ENCODE measurements around the gene DSTN.

DSTN gene

DNA sequence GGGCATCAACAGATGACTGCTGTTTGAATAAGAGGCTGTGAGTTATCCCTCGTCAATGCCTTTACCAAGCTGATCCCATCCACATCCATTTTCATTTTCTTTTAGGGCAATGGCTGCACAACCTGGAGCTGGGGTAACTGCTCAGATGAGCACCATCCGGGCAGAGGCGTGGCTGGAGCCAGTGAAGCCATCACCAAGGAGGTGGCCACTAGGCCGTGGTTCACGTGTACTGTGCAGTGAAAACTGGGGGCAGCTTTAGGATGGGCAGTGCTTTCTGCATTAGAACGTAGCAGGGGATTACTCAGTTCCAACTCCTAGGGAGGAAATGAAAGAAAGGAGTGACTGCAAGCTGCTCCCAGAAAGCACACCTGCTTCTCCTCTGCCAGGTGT is 60.9 kb downstream of the DSTN start:
- no peak for TF ChIP-seq CREB5 (CRISPR knock-in tag; IDR thresholded peaks at IDR 0.05; ENCODE audit: low read depth)
- TF ChIP-seq ARNTL (CRISPR knock-in tag; IDR thresholded peaks at IDR 0.05; ENCODE audit: borderline replicate concordance, low read depth), result no peak
- TF ChIP-seq ZFP3 (CRISPR knock-in tag; IDR thresholded peaks at IDR 0.05), result no peak
- TF ChIP-seq ZFP30 (CRISPR knock-in tag; IDR thresholded peaks at IDR 0.05), result no peak
- no peak for TF ChIP-seq ESRRG (CRISPR knock-in tag; IDR thresholded peaks at IDR 0.05)
- TF ChIP-seq GLIS3 (CRISPR knock-in tag; IDR thresholded peaks at IDR 0.05), result no peak
- no peak for TF ChIP-seq TSHZ2 (CRISPR knock-in tag; IDR thresholded peaks at IDR 0.05)
- no peak for TF ChIP-seq CSRNP3 (CRISPR knock-in tag; IDR thresholded peaks at IDR 0.05)
- no peak for TF ChIP-seq RARB (CRISPR knock-in tag; IDR thresholded peaks at IDR 0.05)
- ATAC-seq, result no peak

- TF ChIP-seq ESRRG (CRISPR knock-in tag; IDR thresholded peaks at IDR 0.05) (no peak), TCF4 (CRISPR knock-in tag; IDR thresholded peaks at IDR 0.05; ENCODE audit: borderline replicate concordance) (no peak), ZNF8 (CRISPR knock-in tag; IDR thresholded peaks at IDR 0.05) (no peak), ARNTL (CRISPR knock-in tag; IDR thresholded peaks at IDR 0.05; ENCODE audit: borderline replicate concordance, low read depth) (no peak), PPARA (CRISPR knock-in tag; IDR thresholded peaks at IDR 0.05; ENCODE audit: borderline replicate concordance) (no peak), TSHZ2 (CRISPR knock-in tag; IDR thresholded peaks at IDR 0.05) (no peak), RARB (CRISPR knock-in tag; IDR thresholded peaks at IDR 0.05) (no peak), ZFP3 (CRISPR knock-in tag; IDR thresholded peaks at IDR 0.05) (no peak), BACH2 (CRISPR knock-in tag; IDR thresholded peaks at IDR 0.05; ENCODE audit: borderline replicate concordance) (no peak)
- TF ChIP-seq, protein P1, sequence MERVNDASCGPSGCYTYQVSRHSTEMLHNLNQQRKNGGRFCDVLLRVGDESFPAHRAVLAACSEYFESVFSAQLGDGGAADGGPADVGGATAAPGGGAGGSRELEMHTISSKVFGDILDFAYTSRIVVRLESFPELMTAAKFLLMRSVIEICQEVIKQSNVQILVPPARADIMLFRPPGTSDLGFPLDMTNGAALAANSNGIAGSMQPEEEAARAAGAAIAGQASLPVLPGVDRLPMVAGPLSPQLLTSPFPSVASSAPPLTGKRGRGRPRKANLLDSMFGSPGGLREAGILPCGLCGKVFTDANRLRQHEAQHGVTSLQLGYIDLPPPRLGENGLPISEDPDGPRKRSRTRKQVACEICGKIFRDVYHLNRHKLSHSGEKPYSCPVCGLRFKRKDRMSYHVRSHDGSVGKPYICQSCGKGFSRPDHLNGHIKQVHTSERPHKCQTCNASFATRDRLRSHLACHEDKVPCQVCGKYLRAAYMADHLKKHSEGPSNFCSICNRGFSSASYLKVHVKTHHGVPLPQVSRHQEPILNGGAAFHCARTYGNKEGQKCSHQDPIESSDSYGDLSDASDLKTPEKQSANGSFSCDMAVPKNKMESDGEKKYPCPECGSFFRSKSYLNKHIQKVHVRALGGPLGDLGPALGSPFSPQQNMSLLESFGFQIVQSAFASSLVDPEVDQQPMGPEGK (CRISPR knock-in tag; IDR thresholded peaks at IDR 0.05; ENCODE audit: borderline replicate concordance), result no peak
- TF ChIP-seq, protein P2, sequence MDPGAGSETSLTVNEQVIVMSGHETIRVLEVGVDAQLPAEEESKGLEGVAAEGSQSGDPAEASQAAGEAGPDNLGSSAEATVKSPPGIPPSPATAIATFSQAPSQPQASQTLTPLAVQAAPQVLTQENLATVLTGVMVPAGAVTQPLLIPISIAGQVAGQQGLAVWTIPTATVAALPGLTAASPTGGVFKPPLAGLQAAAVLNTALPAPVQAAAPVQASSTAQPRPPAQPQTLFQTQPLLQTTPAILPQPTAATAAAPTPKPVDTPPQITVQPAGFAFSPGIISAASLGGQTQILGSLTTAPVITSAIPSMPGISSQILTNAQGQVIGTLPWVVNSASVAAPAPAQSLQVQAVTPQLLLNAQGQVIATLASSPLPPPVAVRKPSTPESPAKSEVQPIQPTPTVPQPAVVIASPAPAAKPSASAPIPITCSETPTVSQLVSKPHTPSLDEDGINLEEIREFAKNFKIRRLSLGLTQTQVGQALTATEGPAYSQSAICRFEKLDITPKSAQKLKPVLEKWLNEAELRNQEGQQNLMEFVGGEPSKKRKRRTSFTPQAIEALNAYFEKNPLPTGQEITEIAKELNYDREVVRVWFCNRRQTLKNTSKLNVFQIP (CRISPR knock-in tag; IDR thresholded peaks at IDR 0.05; ENCODE audit: borderline replicate concordance, low read depth), result no peak
- no peak for ATAC-seq
Measured at GRCh38 chr20:17631576-17632319, 61.9 kb downstream of the DSTN start.
